ENCODE measurements around the gene CHRNG. TPM values are rescaled to one million over a fixed set of nuclear protein-coding genes. Genes with fewer than 3 reads are reported as not detected.
"Not testable (repeated sequence)": the region's sequence is repeated elsewhere in the genome, so short reads cannot be mapped to it uniquely, and the experiment has no call there.

The CHRNG gene
- polyA plus RNA-seq, 1 donor = 1.5 TPM

DNA sequence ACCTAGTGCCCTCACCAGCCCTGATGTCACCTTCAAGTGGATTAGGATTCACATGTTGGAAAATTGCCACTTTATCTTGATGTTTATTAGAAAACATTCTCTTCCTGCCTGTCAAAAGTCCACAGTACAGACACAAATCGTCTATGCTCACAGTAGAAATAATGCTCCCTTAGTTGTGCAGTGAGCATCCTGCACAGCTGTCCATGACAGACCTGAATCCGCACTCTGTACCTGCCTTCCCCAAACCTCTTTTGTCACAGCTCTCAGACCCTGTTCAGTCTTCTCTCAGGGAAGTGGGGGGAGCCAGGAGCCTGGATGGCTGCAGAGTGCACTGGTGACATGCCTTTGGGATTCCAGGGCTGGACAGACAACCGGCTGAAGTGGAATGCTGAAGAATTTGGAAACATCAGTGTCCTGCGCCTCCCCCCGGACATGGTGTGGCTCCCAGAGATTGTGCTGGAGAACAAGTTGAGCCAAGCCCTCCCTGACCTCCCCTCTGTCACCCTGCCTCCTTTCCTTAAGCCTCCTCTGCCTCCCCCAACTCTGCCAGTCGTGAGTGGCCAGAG, 11.5 kb upstream of the CHRNG start:
- no peak for DNase-seq

GRCh38 chr2:232528746-232529460, 10.6 kb upstream of the CHRNG start:
- DNase-seq = no peak

- DNase-seq = no peak
These were observed 9.5 kb upstream of the CHRNG start for GRCh38 chr2:232529806-232530547.

GRCh38 chr2:232530626-232531260, 8.7 kb upstream of the CHRNG start:
- no peak for DNase-seq

DNA sequence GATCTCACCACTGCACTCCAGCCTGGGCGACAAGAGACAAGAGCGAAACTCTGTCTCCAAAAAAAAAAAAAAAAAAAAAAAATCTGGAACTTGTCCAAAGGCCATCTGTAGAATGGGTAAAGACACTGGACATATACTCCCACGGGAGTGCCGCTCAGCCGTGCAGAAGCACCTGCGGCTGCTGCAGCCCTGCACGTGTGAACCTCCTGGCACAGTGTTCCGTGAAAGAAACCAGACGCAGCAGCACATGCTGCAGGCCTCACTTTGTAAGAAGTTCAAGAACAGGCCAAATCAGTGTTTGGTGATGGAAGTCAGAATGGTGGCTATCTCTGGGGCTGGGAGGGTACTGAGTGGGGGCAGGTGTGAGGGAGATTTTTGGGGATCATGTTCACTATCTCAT, 7.1 kb upstream of the CHRNG start:
- DNase-seq = no peak

DNA sequence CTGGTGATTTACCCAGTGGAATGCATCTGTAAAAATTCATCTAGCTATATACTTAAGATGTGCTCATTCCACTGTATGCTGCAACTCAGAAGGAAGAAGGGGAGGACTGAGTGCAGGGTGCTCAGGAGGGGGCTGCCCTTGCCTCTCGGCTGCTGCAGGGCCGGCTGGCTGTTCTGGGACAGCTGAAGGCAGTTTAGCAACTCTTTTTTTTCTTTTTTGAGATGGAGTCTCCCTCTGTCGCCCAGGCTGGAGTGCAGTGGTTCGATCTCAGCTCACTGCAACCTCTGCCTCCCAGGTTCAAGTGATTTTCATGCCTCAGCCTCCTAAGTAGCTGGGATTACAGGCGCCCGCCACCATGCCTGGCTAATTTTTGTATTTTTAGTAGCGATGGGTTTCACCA, 6.7 kb upstream of the CHRNG start:
- DNase-seq = not testable (repeated sequence)

DNA sequence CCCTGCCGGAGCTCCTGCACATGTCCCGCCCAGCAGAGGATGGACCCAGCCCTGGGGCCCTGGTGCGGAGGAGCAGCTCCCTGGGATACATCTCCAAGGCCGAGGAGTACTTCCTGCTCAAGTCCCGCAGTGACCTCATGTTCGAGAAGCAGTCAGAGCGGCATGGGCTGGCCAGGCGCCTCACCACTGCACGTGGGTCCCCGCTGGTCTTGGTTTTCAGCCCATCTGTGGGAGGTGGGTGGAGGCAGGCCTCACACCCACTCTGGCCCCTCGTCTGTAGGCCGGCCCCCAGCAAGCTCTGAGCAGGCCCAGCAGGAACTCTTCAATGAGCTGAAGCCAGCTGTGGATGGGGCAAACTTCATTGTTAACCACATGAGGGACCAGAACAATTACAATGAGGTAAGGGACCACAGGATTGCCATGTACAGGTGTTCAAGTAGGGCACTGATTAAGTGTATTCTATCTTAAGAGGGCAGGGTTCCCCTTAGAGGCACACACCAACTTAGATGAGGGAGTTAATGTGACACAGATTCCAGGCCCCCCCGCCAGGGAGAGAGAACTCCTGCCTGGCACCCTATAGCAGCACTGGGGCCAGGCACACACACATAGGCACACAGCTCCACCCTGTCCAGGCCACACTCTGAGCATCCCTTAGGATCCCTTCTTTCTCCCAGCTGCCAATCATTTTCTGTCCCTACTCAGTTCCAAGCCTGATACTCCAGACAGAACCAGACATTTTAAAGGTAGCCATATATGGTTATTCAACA, 5.4 kb upstream of the CHRNG start:
- DNase-seq = no peak

DNA sequence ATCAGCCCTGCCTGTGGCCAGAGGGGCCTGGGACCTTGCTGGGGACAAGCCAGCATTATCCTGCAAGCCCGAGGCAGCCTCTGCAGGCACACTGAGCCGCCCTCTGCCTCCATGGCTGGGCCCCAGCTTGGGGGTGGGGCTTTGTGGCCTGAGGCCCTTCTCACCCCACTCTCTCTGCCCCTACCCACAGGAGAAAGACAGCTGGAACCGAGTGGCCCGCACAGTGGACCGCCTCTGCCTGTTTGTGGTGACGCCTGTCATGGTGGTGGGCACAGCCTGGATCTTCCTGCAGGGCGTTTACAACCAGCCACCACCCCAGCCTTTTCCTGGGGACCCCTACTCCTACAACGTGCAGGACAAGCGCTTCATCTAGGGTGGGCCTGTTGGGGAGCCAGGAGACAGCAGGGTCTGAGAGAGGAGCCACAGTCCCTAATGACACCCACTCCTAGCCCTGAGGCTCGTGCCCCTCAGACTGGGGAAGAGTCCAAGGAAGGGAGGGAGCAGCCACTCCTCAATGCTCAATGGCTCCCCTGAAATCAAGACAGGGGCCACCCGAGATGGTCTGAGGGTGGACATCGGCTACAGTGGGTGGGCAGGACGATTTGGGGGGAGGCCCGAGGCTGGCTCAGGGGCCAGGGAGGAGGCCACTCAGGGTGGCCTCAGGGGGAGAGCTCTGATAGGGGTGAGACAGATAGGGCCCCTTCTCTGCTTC, 4.4 kb upstream of the CHRNG start:
- DNase-seq = no peak

DNA sequence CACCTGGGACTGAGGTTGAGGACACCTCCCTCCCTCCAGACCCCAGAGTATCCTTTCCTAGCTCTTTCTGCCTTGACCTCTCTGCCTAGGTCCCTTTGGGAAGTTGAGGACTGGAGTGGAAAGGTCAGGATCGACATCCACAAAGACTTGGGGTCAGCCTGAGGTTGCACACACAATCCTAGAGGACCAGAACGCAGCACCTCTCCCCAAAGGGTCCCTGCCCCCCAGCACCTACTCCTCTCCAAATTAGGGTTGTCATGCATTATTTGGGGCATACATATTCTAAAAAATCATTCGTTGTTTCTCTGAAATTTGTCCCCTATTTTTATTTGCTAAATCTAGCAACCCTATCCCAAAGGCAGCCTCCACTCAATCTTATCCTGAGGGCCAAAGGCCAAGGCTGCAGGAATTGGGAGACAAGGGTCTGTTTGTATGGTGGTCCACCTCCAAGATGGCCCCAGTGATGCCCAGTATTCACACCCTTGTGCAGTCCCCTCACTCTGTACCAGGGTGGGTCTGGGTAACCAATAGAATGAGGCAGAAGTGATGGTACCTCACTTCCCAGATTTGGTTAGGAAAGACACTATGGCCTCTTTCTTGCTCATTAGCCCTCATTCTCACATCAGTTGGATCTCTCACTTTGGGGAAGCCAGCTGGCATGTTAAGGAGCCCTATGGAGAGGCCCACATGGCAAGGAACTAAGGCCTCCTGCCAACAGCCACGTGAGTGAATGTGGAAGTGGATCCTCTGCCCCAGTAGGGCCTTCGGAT, 3.5 kb upstream of the CHRNG start:
- DNase-seq = no peak

DNA sequence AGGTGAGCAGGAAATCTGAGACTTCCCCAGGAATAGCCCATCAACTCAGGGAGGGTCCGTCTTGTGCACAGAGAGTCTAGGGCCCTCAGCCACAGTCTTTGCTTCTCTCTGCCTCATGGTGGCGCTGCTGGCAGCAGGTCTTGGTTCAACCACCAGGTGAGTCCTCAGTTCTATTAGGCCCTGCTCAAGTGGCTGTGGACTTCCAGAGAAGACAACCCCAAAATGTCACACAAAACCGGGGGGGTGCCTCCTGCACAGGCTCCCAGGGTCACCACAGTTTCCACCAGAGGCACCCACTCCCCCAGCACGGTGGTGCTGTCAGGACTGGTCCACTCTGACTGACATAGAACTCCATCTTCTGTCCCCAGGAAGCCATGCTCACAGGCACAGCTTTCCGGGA, 2.4 kb upstream of the CHRNG start:
- no peak for DNase-seq

DNA sequence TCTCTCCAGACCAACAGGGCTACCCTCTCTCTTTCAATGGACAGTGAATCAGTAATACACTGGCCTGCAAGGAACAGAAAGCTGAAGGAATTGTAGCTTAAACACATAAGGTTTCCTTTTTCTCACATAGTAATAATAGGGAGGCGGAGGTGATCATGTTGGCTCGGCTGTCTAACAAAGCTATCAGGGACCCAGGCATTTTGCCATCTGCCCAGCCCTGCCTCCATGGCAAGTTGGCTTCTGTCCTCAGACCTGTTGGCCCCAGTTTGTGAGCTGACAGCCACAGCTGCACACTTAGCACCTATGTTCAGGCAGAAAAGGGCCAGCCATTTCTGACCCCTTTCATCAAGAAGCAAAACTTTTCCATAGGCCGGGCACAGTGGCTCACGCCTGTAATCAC, 2.0 kb upstream of the CHRNG start:
- DNase-seq = no peak

GRCh38 chr2:232538671-232539070, 821 bp upstream of the CHRNG start:
- DNase-seq = no peak

DNA sequence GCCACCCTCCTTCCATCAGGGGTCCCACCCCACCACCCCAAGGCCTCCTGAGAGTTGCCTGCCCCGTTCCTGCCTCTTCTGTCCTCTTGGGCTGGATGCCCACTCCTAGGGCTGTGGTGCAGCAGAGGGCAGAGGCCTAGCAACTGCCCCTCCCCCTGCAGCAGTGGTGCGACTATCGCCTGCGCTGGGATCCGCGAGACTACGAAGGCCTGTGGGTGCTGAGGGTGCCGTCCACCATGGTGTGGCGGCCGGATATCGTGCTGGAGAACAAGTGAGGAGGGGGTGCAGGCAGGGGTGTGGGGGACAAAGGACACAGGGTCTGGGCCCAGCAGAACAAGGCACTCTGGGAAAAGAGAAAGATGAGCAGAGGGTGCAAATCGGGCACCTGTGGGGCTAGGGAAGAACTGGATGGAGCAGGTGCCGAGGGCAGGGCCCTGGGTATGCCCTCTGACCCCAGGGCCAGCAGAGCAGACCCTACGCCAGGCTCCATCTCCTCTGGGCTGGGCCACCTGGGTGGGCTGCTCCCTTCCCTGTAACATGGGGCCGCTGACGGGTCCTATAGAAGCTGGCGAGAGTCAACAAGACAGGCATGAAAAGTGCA, 1.0 kb downstream of the CHRNG start:
- no peak for DNase-seq

GRCh38 chr2:232541195-232541960, 1.9 kb downstream of the CHRNG start:
- no peak for DNase-seq

DNA sequence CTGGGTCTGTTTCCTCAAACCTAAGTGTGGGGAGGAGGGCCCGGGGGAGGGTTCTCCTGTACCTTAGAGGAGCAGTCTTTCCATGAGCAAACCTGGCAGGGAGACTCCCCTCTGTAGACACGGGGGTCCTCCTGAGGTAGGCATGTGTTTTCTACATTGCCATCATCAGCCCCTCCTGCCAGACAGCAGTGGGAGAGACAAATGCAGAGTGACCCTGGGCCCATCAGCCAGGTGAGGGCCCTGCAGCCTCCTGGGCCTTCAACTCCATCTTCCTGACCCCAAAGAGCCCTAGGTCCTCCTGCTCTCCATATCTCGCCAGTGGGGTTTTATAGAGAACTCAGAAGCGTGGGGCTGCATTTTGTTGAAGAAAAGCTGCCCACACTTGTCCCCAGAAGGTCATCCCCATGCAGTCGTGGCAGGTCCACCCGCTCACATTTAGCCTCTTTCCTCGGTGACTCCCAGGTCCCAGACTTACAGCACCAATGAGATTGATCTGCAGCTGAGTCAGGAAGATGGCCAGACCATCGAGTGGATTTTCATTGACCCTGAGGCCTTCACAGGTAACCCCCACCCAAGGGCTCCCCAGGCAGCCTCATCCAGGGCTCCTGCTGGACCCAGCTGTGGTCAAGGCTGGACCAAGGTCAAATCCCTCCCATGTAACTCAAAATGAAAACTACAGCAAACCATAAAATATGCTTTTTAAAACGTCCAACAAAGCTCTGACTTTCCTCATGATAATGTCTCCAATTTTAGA, 2.6 kb downstream of the CHRNG start:
- DNase-seq = no peak

GRCh38 chr2:232542715-232543467, 3.4 kb downstream of the CHRNG start:
- DNase-seq = no peak

DNA sequence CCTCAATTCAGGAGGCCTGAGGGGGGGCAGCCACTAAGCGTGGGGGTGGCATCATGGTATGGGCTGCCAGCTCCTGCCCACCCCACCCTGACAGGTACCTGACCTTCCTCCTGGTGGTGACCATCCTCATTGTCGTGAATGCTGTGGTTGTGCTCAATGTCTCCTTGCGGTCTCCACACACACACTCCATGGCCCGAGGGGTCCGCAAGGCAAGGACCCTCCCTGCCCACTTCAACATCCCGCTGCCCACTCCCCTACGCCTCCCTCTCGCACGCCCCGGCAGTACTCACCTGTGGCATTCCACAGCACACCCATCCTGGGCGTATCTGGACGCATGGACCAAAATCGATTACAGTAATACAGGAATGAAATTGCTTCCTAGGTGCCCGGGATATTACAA, 4.0 kb downstream of the CHRNG start:
- DNase-seq = no peak

Measured in left kidney (tissue), 2 donors.